ENCODE results near the gene ZNF574.

The ZNF574 gene

DNA sequence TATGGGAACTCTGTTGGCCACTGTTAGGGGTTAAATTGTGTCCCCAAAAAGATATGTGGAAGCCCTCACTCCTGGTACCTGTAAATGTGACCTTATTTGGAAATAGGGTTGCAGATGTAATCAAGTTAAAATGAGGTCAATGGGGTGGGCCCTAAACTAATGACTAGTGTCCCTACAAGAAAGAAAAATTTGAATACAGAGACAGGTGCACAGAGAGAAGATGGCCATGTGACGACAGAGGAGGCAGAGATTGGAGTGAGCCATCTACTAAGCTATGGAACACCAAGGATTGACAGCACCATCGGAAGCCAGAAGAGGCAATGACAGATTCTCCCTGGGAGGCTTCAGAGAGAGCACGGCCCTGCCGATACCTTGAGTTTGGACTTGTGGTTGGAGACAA is 39.7 kb downstream of the ZNF574 start:
- H3K27ac ChIP-seq: no peak overlapping the region
- TF ChIP-seq, protein P1, sequence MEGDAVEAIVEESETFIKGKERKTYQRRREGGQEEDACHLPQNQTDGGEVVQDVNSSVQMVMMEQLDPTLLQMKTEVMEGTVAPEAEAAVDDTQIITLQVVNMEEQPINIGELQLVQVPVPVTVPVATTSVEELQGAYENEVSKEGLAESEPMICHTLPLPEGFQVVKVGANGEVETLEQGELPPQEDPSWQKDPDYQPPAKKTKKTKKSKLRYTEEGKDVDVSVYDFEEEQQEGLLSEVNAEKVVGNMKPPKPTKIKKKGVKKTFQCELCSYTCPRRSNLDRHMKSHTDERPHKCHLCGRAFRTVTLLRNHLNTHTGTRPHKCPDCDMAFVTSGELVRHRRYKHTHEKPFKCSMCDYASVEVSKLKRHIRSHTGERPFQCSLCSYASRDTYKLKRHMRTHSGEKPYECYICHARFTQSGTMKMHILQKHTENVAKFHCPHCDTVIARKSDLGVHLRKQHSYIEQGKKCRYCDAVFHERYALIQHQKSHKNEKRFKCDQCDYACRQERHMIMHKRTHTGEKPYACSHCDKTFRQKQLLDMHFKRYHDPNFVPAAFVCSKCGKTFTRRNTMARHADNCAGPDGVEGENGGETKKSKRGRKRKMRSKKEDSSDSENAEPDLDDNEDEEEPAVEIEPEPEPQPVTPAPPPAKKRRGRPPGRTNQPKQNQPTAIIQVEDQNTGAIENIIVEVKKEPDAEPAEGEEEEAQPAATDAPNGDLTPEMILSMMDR (conservative IDR thresholded peaks at IDR 0.05): no peak
- no peak for TF ChIP-seq ZFX (IDR thresholded peaks at IDR 0.05)

DNA sequence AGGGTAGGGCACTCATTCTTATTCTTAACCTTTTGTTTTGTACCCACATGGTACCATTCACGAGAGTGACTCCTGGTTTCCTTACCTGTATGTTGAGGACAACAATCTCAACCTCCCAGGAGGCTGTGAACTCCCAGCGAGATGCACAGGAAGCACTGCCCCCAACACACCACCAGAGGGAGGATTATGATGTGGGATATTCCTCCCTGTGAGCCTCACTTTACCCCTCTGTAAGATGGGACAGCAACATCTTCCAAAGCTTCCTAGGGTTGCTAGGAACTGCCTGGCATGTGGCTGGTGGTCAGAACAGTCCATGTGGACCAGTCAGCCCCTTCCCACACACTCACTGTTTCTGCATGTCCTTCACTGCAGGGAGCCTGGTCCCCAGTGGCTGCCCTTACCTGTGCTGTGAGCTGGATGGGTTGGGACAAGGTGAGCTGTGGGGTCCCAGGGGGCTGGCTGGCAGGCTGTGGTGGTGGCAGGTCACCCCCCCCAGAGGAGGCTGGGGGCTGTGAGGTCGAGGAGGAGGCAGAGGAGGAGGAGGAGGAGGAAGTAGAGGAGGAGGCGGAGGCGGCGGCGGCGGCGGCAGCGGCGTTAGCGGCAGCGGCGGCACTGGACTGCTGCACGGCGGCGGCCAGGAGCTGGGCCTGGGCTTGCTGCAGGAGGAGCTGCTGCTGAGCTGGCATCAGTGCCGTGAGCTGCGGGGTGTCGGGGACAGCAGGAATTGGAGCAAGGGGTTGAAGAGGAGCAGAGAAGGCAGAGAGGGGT is 40.5 kb downstream of the ZNF574 start:
- TF ChIP-seq ZFX (IDR thresholded peaks at IDR 0.05): no peak
- TF ChIP-seq, protein P1 (conservative IDR thresholded peaks at IDR 0.05): no peak; the same call in 1 of the 2 replicates
- H3K27ac ChIP-seq: no peak overlapping the region

DNA sequence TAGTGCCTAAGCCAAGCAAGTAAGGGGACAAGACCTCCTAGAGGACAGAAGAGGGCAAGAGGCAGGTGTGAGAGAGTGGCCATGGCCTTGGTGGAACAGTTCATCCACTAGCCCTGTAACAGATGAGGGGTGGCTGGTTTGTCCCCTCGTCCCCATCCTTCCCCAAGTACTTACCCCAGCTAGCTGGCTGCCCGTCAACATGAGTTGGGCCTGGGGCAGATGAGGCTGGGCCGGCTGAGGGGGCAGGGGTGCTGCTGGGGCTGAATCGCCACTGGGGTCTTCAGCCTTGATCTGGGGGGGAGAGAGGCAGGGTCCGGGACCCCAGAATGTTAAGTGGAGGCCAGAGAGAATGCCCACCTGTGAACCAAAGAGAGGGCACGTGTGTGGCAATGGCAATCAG is 41.1 kb downstream of the ZNF574 start:
- TF ChIP-seq, protein P1 (conservative IDR thresholded peaks at IDR 0.05): no peak
- TF ChIP-seq ZFX (IDR thresholded peaks at IDR 0.05): no peak
- H3K27ac ChIP-seq: no peak overlapping the region

DNA sequence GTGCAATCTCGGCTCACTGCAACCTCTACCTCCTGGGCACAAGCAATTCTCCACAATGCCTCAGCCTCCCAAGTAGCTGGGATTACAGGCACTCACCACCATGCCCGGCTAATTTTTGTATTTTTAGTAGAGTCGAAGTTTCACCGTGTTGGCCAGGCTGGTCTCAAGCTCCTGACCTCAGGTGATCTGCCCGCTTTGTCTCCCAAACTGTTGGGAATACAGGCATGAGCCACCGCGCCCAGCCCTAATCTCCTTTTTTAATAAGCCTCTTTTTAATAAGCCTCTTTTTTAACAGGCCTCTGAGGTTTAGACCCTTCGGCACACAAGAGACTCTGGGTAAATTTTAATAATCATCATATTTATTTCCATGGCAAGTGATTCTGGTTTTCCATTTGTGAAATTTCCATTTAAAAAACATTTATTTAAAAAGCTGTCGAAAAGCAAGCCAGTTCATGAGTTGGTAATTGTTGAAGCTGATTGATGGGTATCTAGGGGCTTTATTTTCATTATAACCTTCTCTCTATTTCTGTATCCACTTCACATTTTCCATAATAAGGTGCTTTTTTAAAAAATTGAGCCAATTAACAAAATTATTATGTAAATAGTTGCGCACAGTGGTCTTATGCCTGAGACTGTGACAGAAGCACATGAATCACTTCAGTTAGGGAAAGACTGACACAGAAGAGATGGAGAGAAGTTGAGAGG is 44.5 kb downstream of the ZNF574 start:
- TF ChIP-seq, protein P1 (conservative IDR thresholded peaks at IDR 0.05): no peak
- no peak for TF ChIP-seq ZFX (IDR thresholded peaks at IDR 0.05)
- no peak overlapping the region for H3K27ac ChIP-seq

DNA sequence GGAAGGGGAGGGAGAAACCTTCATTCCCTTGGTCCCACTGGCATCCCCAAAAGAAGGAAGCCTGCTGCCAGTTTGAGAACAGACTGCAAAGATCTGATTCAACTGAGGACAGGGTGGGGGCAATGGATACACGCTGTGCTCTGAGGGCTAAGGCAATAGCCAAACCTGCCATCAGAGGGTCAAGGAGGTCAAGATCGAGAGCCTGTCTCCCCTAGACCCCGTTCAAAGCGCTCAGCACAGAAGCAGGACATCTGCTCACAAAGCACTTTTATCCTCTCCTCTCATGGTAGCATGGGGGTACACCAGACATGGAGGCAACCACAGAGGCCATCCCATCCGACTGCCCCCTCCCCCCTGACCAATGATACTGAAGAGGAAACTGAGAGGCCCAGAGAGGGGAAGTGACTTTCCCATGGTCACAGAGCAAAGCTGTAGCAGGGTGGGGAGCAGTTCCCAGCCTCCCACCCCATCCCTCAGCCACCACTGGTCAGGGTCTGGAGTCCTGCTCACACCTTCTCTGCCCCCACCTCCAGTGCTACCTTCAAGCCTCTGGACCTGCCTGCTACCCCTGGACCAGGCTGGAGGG is 45.2 kb downstream of the ZNF574 start:
- TF ChIP-seq, protein P1 (conservative IDR thresholded peaks at IDR 0.05): no peak
- TF ChIP-seq ZFX (IDR thresholded peaks at IDR 0.05): no peak
- no peak overlapping the region for H3K27ac ChIP-seq

DNA sequence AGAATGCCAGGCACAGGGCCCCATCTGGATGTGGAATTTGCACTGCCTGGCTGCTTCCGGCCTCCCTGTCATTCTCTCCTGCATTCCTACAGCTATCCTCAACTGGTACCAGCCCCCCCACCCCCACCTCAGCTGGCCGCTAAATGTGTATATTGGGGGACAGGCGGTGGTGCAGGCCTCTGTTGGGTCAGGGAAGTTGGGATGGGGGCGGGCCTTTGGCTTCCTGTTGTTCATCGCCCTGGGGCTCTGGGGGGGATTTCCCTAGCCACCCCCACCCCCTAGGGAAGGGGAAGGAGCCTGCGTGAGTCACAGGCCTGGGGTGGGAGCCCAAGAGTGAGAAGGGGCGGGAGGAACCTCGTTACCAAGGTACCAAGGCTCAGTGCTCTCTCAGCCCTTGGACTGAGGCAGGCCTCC is 45.7 kb downstream of the ZNF574 start:
- no peak overlapping the region for H3K27ac ChIP-seq
- TF ChIP-seq, protein P1 (conservative IDR thresholded peaks at IDR 0.05): no peak
- TF ChIP-seq ZFX (IDR thresholded peaks at IDR 0.05): no peak

Data from C4-2B (cell line).